Adrenal gland (tissue), 12 donors: ENCODE results near the gene NAP1L5. TPM values are rescaled to one million over a fixed set of nuclear protein-coding genes. Genes with fewer than 3 reads are reported as not detected.
A peak's percentile ranks its signal among the peaks of the same experiment; 100 is the strongest.

Experiments
- DNase-seq, 7 donors: peaks; one replicate each; pipeline ENCODE4 v3.0.0-alpha.2; 2019 to 2020
- H3K27ac ChIP-seq, 5 donors: fragments of 200-600 bp; sonication (generic) in 4 of 5; 1 replicate in 3 of 5; 2 replicates in 2 of 5; pipeline versions ENCODE4 v1.5.1 to v1.8.0; 2016 to 2020; ENCODE audit warnings: mild to moderate bottlenecking in 1 of 5
- H3K27me3 ChIP-seq: fragments of 200-600 bp; 2 replicates; pipeline ENCODE4 v1.8.0; 2021
- H3K36me3 ChIP-seq, 2 donors: fragments of 200-600 bp; replicated peaks in 1 of 2; 1 replicate in 1 of 2; 2 replicates in 1 of 2; pipeline versions ENCODE4 v1.5.1 to v1.8.0; 2018 to 2022
- H3K4me1 ChIP-seq, 2 donors: fragments of 200-600 bp; replicated peaks in 1 of 2; 1 replicate in 1 of 2; 2 replicates in 1 of 2; pipeline versions ENCODE4 v1.5.1 to v1.8.0; 2018 to 2021
- H3K4me3 ChIP-seq, 4 donors: fragments of 200-600 bp; sonication (generic) in 3 of 4; one replicate each; pipeline ENCODE4 v1.5.1; 2016 to 2018
- H3K9me3 ChIP-seq, 3 donors: fragments of 200-600 bp; sonication (generic) in 1 of 3; replicated peaks in 1 of 3; 1 replicate in 2 of 3; 2 replicates in 1 of 3; pipeline versions ENCODE4 v1.5.1 to v1.8.0; 2016 to 2021
- CTCF ChIP-seq, 6 experiments: fragments of 450-650 bp in 4 of 6; fragments of 200-600 bp in 2 of 6; sonication (generic) in 1 of 6; IDR thresholded peaks; 1 replicate in 5 of 6; 2 replicates in 1 of 6; pipeline versions ENCODE4 v1.5.1 to v1.8.0; 2016 to 2021; ENCODE audit warnings: antibody characterized with exemption in 6 of 6, mild to moderate bottlenecking in 2 of 6, moderate library complexity in 1 of 6
- POLR2A ChIP-seq, 2 donors: fragments of 450-650 bp; IDR thresholded peaks; one replicate each; pipeline ENCODE4 v1.6.1; 2017; ENCODE audit warnings: antibody characterized with exemption in 2 of 2, mild to moderate bottlenecking in 2 of 2, moderate library complexity in 1 of 2
- WGBS, 4 donors: extraction: QIAGEN DNeasy Blood & Tissue Kit in 2 of 4; methylation state at CpG; one replicate each; pipeline versions ENCODE4 v1.1.5 to v1.1.7; 2013 to 2017; 5-methylcytosine and 5-hydroxymethylcytosine counted together
- intact Hi-C, 2 donors: fragments of 100-400 bp; cut with DNase I; formaldehyde crosslinking; loops; one replicate each; pipeline versions ENCODE4 v1.14.1 to v1.15.0; 2022 to 2023
- polyA plus RNA-seq, 3 donors: library from polyadenylated mRNA; stranded (reverse); fragments of 200-250 nt in 2 of 3; fragments of 350-450 nt in 1 of 3; fragmentation: Illumina TruSeq in 1 of 3; extraction: RNeasy Lipid Tissue Mini Kit (QIAGEN cat#74804) in 1 of 3; gene quantifications; one replicate each; pipeline ENCODE4 v1.2.3, GENCODE V29; 2013 to 2014
- total RNA-seq, 9 donors: library from RNA; depleted of rRNA in 4 of 9; stranded (reverse); fragments of >200 nt in 4 of 9; fragments of 120-200 nt in 1 of 9; fragmentation: NEBNext Ultra II Directional in 1 of 9; extraction: Animal tissue kit (Norgen Biotek cat#: 25700) in 1 of 9; gene quantifications; one replicate each; pipeline versions ENCODE4 v1.1.0 to v1.2.4, GENCODE V29; 2013 to 2023
- donor health status: healthy with polysubstance abuse.
- donor health status: Bipolar disorder and iron deficiency.
- donor health status: DM: yes; HTN: yes; CAD: no.
- donor health status: DM: no; HTN: no; CAD: no.
- donor health status: DM: no; HTN: no; CAD: no.
- donor health status: DM: yes; HTN: yes; CAD: no.

The NAP1L5 gene
- total and polyA plus RNA-seq, 12 donors: 5.0 to 57.6 (median 14.1) TPM

GRCh38 chr4:88735564-88735963 is 37.9 kb upstream of the NAP1L5 start:
- peaks cover 26 to 38% of the 10 kb centered on the region in 2 donors for H3K4me1 ChIP-seq

GRCh38 chr4:88734403-88734949 is 36.8 kb upstream of the NAP1L5 start:
- intact Hi-C loops: no loop called here
- no peak overlapping the region for H3K4me3 ChIP-seq
- H3K4me1 ChIP-seq: peaks cover 26 to 38% of the 10 kb centered on the region in 2 donors
- no peaks in the 10 kb centered on the region for H3K9me3 ChIP-seq
- no peaks in the 10 kb centered on the region for H3K27me3 ChIP-seq
- WGBS, 4 donors: 35 to 67% (median 53%) methylated on average over 3 of the region's 3 CpGs
- peaks cover 0 to 36% of the 10 kb centered on the region in 2 donors for H3K36me3 ChIP-seq
- DNase-seq: peak in 2 of 7 donors; percentile 38 to 45
- TF ChIP-seq CTCF (IDR thresholded peaks at IDR 0.05) (no peak), POLR2A (IDR thresholded peaks at IDR 0.05) (no peak)
- H3K27ac ChIP-seq: peak overlapping the region in 2 of 5 donors; percentile 58 to 61

More at GRCh38 chr4:88735564-88735963, 37.9 kb upstream of the NAP1L5 start:
- WGBS, 4 donors: 64 to 76% (median 68%) methylated on average over 1 of the region's 1 CpG
- TF ChIP-seq CTCF (IDR thresholded peaks at IDR 0.05) (no peak), POLR2A (IDR thresholded peaks at IDR 0.05) (no peak)
- Histone ChIP-seq H3K4me3 (no peak overlapping the region), H3K9me3 (no peaks in the 10 kb centered on the region), H3K36me3 (peaks cover 0 to 25% of the 10 kb centered on the region in 2 donors), H3K27ac (peak overlapping the region in 1 of 5 donors; percentile 58), H3K27me3 (no peaks in the 10 kb centered on the region)
- intact Hi-C loops: no loop called here
- DNase-seq: no peak

- H3K9me3 ChIP-seq: no peaks in the 10 kb centered on the region
- H3K27me3 ChIP-seq: no peaks in the 10 kb centered on the region
- H3K4me3 ChIP-seq: no peak overlapping the region
- TF ChIP-seq POLR2A (IDR thresholded peaks at IDR 0.05) (no peak), CTCF (IDR thresholded peaks at IDR 0.05) (no peak)
- intact Hi-C loops: no loop called here
- WGBS, 4 donors: 92 to 98% (median 94%) methylated on average over 5 of the region's 5 CpGs
- H3K27ac ChIP-seq: no peak overlapping the region
- H3K4me1 ChIP-seq: peaks cover 24 to 35% of the 10 kb centered on the region in 2 donors
- no peak for DNase-seq
- peaks cover 0 to 44% of the 10 kb centered on the region in 2 donors for H3K36me3 ChIP-seq
Measured at GRCh38 chr4:88732714-88733368, 35.2 kb upstream of the NAP1L5 start.

GRCh38 chr4:88731381-88731780 is 33.8 kb upstream of the NAP1L5 start:
- no peak overlapping the region for H3K4me3 ChIP-seq
- no peak for DNase-seq
- intact Hi-C loops: no loop called here
- H3K36me3 ChIP-seq: peaks cover 0 to 57% of the 10 kb centered on the region in 2 donors
- no peak overlapping the region for H3K27ac ChIP-seq
- no peaks in the 10 kb centered on the region for H3K9me3 ChIP-seq
- peaks cover 22 to 23% of the 10 kb centered on the region in 2 donors for H3K4me1 ChIP-seq
- no peaks in the 10 kb centered on the region for H3K27me3 ChIP-seq
- TF ChIP-seq POLR2A (IDR thresholded peaks at IDR 0.05): no peak
- TF ChIP-seq CTCF (IDR thresholded peaks at IDR 0.05): no peak
- 76 to 81% (median 78%) methylated on average over 4 of the region's 4 CpGs for WGBS, 4 donors
